CD4-positive, alpha-beta memory T cell (primary cell): ENCODE results near the gene NFKBIB. TPM values are rescaled to one million over a fixed set of nuclear protein-coding genes. Genes with fewer than 3 reads are reported as not detected.

ENCODE experiments used
- CTCF ChIA-PET: fragments of 350-600 bp; sonication (Branson Sonifier 250); formaldehyde crosslinking; loops from one replicate; lab custom pipeline; 2021; ENCODE audit warnings: inconsistent platforms; ENCODE audit not compliant: partially characterized antibody; lab: Charles Lee
- POLR2A ChIA-PET: fragments of 350-600 bp; sonication (Branson Sonifier 250); formaldehyde crosslinking; loops from one replicate; lab custom pipeline; 2021; ENCODE audit not compliant: partially characterized antibody; lab: Charles Lee
- DNase-seq, 5 donors: peaks; one replicate each; pipeline versions ENCODE4 v3.0.0 to v3.0.0-alpha.2; 2020 to 2022; ENCODE audit warnings: mixed read lengths in 1 of 5
- H3K27ac ChIP-seq: one replicate; pipeline ENCODE4 v1.7.0; 2013; ENCODE audit warnings: low read depth, low read length
- H3K27me3 ChIP-seq: 2 replicates; pipeline ENCODE4 v1.7.0; 2013; ENCODE audit warnings: mild to moderate bottlenecking, low read length, moderate library complexity; ENCODE audit not compliant: insufficient read depth
- H3K36me3 ChIP-seq: 2 replicates; pipeline ENCODE4 v1.7.0; 2013; ENCODE audit warnings: mild to moderate bottlenecking, low read length, moderate library complexity; ENCODE audit not compliant: insufficient read depth
- H3K4me1 ChIP-seq: 2 replicates; pipeline ENCODE4 v1.7.0; 2013; ENCODE audit warnings: mild to moderate bottlenecking, low read length, moderate library complexity; ENCODE audit not compliant: insufficient read depth
- H3K4me3 ChIP-seq, 2 donors: one replicate each; pipeline ENCODE4 v1.7.0; 2013; ENCODE audit warnings: low read length in 2 of 2, mild to moderate bottlenecking in 1 of 2
- H3K9me3 ChIP-seq, 2 donors: one replicate each; pipeline ENCODE4 v1.7.0; 2013; ENCODE audit warnings: low read length in 2 of 2, control low read depth in 1 of 2; ENCODE audit not compliant: control insufficient read depth in 1 of 2
- H3K27ac Mint-ChIP-seq, 7 donors: one replicate each; pipeline ENCODE4 v1.8.0; 2020 to 2021; ENCODE audit warnings: mixed read lengths in 7 of 7, mild to moderate bottlenecking in 6 of 7, inconsistent platforms in 3 of 7, moderate library complexity in 3 of 7
- H3K27me3 Mint-ChIP-seq, 2 donors: one replicate each; pipeline ENCODE4 v1.8.0; 2020 to 2021; ENCODE audit warnings: mixed read lengths in 2 of 2
- H3K36me3 Mint-ChIP-seq, 2 donors: one replicate each; pipeline ENCODE4 v1.8.0; 2020 to 2021; ENCODE audit warnings: mixed read lengths in 2 of 2, inconsistent platforms in 1 of 2, mild to moderate bottlenecking in 1 of 2
- H3K4me1 Mint-ChIP-seq, 4 donors: one replicate each; pipeline ENCODE4 v1.8.0; 2020 to 2021; ENCODE audit warnings: mixed read lengths in 4 of 4, mild to moderate bottlenecking in 1 of 4
- H3K4me3 Mint-ChIP-seq, 8 donors: one replicate each; pipeline ENCODE4 v1.8.0; 2020 to 2021; ENCODE audit warnings: mixed read lengths in 8 of 8, mild to moderate bottlenecking in 7 of 8, moderate library complexity in 6 of 8, inconsistent platforms in 3 of 8
- H3K9me3 Mint-ChIP-seq, 8 donors: one replicate each; pipeline ENCODE4 v1.8.0; 2020 to 2021; ENCODE audit warnings: mixed read lengths in 8 of 8, mild to moderate bottlenecking in 5 of 8, inconsistent platforms in 3 of 8, moderate library complexity in 1 of 8
- intact Hi-C: fragments of 100-400 bp; cut with micrococcal nuclease; formaldehyde crosslinking; loops from one replicate; pipeline ENCODE4 v1.15.1; 2023
- polyA plus RNA-seq, 2 donors: library from polyadenylated mRNA; unstranded; fragments of 300-500 nt; fragmentation: Illumina TruSeq; gene quantifications; one replicate each; pipeline ENCODE4 v1.2.3, GENCODE V29; 2021
- total RNA-seq, 2 experiments: library from RNA; stranded (reverse); gene quantifications; one replicate each; pipeline ENCODE4 v1.2.3, GENCODE V29; 2021

NFKBIB gene
- total and polyA plus RNA-seq, 4 experiments from 2014 or later = 7.2 to 26.0 (median 19.5) TPM

GRCh38 chr19:38915329-38916321 is 15.9 kb downstream of the NFKBIB start:
- Mint-ChIP-seq H3K9me3 (no peaks in the 10 kb centered on the region), H3K4me3 (no peak overlapping the region), H3K4me1 (no peaks in the 10 kb centered on the region), H3K27me3 (no peaks in the 10 kb centered on the region), H3K27ac (no peak overlapping the region), H3K36me3 (peaks cover 3 to 13% of the 10 kb centered on the region in 2 donors)
- Histone ChIP-seq H3K4me3 (no peak overlapping the region), H3K4me1 (no peaks in the 10 kb centered on the region), H3K9me3 (no peaks in the 10 kb centered on the region), H3K36me3 (no peaks in the 10 kb centered on the region), H3K27ac (no peak overlapping the region), H3K27me3 (no peaks in the 10 kb centered on the region)
- intact Hi-C loops = no loop called here
- CTCF ChIA-PET = interaction anchor here (0.6 kb wide), 1 partner anchor 186 kb away, joined by 3 read pairs; no protein-coding TSS in a partner anchor
- POLR2A ChIA-PET = no interaction called here
- DNase-seq = no peak

- Histone ChIP-seq H3K4me1 (no peaks in the 10 kb centered on the region), H3K27me3 (no peaks in the 10 kb centered on the region), H3K9me3 (no peaks in the 10 kb centered on the region), H3K36me3 (no peaks in the 10 kb centered on the region), H3K4me3 (no peak overlapping the region), H3K27ac (no peak overlapping the region)
- DNase-seq = no peak
- Mint-ChIP-seq H3K4me1 (no peaks in the 10 kb centered on the region), H3K4me3 (no peak overlapping the region), H3K27ac (no peak overlapping the region), H3K9me3 (no peaks in the 10 kb centered on the region), H3K27me3 (no peaks in the 10 kb centered on the region), H3K36me3 (peaks cover 5 to 21% of the 10 kb centered on the region in 2 donors)
- intact Hi-C loops = no loop called here
- ChIA-PET CTCF (interaction anchor here (1.1 kb wide), 1 partner anchor 13 kb away, joined by 3 read pairs; the partner anchor contains the start of genes MRPS12 and SARS2), POLR2A (interaction anchor here (1.6 kb wide), 1 partner anchor 39 kb away, joined by 4 read pairs; the partner anchor contains the start of gene RINL)
Measured at GRCh38 chr19:38917516-38917915, 17.7 kb downstream of the NFKBIB start.

GRCh38 chr19:38917921-38918491 is 18.2 kb downstream of the NFKBIB start:
- H3K36me3 Mint-ChIP-seq = peaks cover 5 to 21% of the 10 kb centered on the region in 2 donors
- no peaks in the 10 kb centered on the region for H3K9me3 ChIP-seq
- no peak overlapping the region for H3K4me3 ChIP-seq
- ChIA-PET CTCF (interaction anchor here (0.6 to 1.1 kb wide), 2 partner anchors 12 to 359 kb away, joined by 3 read pairs; partner anchors contain the start of genes MRPS12 and SARS2), POLR2A (interaction anchor here (1.6 kb wide), 1 partner anchor 40 kb away, joined by 4 read pairs; the partner anchor contains the start of gene RINL)
- no peak overlapping the region for H3K27ac Mint-ChIP-seq
- H3K27me3 Mint-ChIP-seq = no peaks in the 10 kb centered on the region
- H3K36me3 ChIP-seq = no peaks in the 10 kb centered on the region
- intact Hi-C loops = no loop called here
- H3K9me3 Mint-ChIP-seq = no peaks in the 10 kb centered on the region
- H3K4me1 Mint-ChIP-seq = no peaks in the 10 kb centered on the region
- no peak overlapping the region for H3K27ac ChIP-seq
- no peak overlapping the region for H3K4me3 Mint-ChIP-seq
- DNase-seq = no peak
- H3K27me3 ChIP-seq = no peaks in the 10 kb centered on the region
- no peaks in the 10 kb centered on the region for H3K4me1 ChIP-seq

GRCh38 chr19:38918526-38918925 is 18.8 kb downstream of the NFKBIB start:
- Histone ChIP-seq H3K27ac (no peak overlapping the region), H3K4me3 (no peak overlapping the region), H3K27me3 (no peaks in the 10 kb centered on the region), H3K9me3 (no peaks in the 10 kb centered on the region), H3K4me1 (no peaks in the 10 kb centered on the region), H3K36me3 (no peaks in the 10 kb centered on the region)
- Mint-ChIP-seq H3K27ac (no peak overlapping the region), H3K27me3 (no peaks in the 10 kb centered on the region), H3K9me3 (no peaks in the 10 kb centered on the region), H3K4me1 (no peaks in the 10 kb centered on the region), H3K36me3 (peaks cover 5 to 21% of the 10 kb centered on the region in 2 donors), H3K4me3 (no peak overlapping the region)
- POLR2A ChIA-PET = no interaction called here
- CTCF ChIA-PET = interaction anchor here (0.6 kb wide), 1 partner anchor 359 kb away, joined by 3 read pairs; no protein-coding TSS in a partner anchor
- intact Hi-C loops = no loop called here
- DNase-seq = no peak

- ChIA-PET CTCF (no interaction called here), POLR2A (no interaction called here)
- Mint-ChIP-seq H3K27me3 (no peaks in the 10 kb centered on the region), H3K4me3 (no peak overlapping the region), H3K9me3 (no peaks in the 10 kb centered on the region), H3K4me1 (peaks cover 0 to 6% (median 0%) of the 10 kb centered on the region in 4 donors), H3K36me3 (peaks cover 12 to 26% of the 10 kb centered on the region in 2 donors), H3K27ac (no peak overlapping the region)
- Histone ChIP-seq H3K36me3 (peaks cover 5% of the 10 kb centered on the region), H3K27ac (no peak overlapping the region), H3K27me3 (no peaks in the 10 kb centered on the region), H3K4me3 (no peak overlapping the region), H3K4me1 (no peaks in the 10 kb centered on the region), H3K9me3 (no peaks in the 10 kb centered on the region)
- intact Hi-C loops = no loop called here
- DNase-seq = no peak
Measured at GRCh38 chr19:38919837-38920601, 20.2 kb downstream of the NFKBIB start.

- intact Hi-C loops = no loop called here
- ChIA-PET POLR2A (no interaction called here), CTCF (no interaction called here)
- no peak overlapping the region for H3K27ac ChIP-seq
- H3K27me3 ChIP-seq = no peaks in the 10 kb centered on the region
- peaks cover 12 to 26% of the 10 kb centered on the region in 2 donors for H3K36me3 Mint-ChIP-seq
- no peak overlapping the region for H3K27ac Mint-ChIP-seq
- H3K4me1 Mint-ChIP-seq = peaks cover 0 to 6% (median 0%) of the 10 kb centered on the region in 4 donors
- H3K27me3 Mint-ChIP-seq = no peaks in the 10 kb centered on the region
- H3K9me3 Mint-ChIP-seq = no peaks in the 10 kb centered on the region
- DNase-seq = no peak
- H3K9me3 ChIP-seq = no peaks in the 10 kb centered on the region
- no peaks in the 10 kb centered on the region for H3K4me1 ChIP-seq
- no peak overlapping the region for H3K4me3 ChIP-seq
- H3K36me3 ChIP-seq = peaks cover 9% of the 10 kb centered on the region
- H3K4me3 Mint-ChIP-seq = no peak overlapping the region
Measured at GRCh38 chr19:38920602-38921419, 21.0 kb downstream of the NFKBIB start.
